ENCODE results near the gene NRTN. TPM values are rescaled to one million over a fixed set of nuclear protein-coding genes. Genes with fewer than 3 reads are reported as not detected.

The NRTN gene
- total RNA-seq, 1 donor from 2014 or later, result 0.85 TPM

DNA sequence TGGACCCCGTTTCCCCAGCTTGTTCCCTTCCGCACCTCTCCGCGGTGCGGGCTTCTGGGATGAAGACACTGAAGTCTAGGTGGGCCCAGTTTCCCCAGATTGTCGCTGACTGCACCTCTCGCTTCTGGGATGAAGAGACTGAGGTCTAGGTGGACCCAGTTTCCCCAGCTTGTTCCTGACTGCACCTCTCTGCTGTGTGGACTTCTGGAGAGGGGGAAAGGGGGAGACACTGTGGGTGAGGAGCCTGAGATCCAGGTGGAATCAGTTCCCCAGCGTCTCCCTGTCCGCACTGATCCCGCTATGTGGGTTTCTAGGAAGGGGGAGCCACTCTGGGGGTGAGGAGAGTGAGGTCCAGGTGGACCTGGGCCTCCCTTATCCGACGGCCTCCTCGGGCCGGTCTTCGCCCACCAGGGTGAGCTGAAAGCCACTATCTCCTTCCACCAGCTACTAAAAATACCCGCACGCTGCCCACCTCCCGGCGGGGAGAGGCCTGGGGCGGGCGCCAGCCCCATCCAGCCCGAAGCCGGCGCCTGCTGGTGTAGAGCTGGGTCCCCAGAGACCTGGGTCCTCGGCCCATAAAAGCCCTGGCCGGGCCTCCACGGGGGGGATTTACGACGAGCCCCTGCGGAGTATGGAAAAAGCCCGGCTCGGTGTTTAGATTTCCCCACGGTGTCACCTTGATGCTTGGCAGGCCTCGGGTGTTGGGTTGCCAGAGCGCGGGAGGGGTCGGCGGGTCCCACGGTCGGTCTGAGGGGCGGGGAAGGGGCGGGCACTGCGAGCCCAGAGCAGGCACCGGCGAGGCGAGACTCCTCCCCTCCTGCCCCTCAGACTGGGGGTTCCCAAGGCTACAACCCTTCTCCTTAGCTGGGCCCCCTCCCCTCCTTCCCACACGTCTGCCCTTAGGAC is 24.0 kb downstream of the NRTN start:
- peak overlapping the region; percentile 54 to 61 for H3K4me3 ChIP-seq
- peak overlapping the region in 1 of 2 donors; percentile 25 for H3K27ac ChIP-seq
- H3K4me1 ChIP-seq, result peaks cover 0 to 5% of the 10 kb centered on the region in 2 donors
- intact Hi-C loops (cut with DNase I), result no loop called here
- H3K27me3 ChIP-seq, result peaks cover 10% of the 10 kb centered on the region
- H3K36me3 ChIP-seq, result no peaks in the 10 kb centered on the region
- H3K9me3 ChIP-seq, result no peaks in the 10 kb centered on the region
- DNase-seq (ENCODE audit: low spot score in 2 of 2), result no peak
- TF ChIP-seq, protein P1, sequence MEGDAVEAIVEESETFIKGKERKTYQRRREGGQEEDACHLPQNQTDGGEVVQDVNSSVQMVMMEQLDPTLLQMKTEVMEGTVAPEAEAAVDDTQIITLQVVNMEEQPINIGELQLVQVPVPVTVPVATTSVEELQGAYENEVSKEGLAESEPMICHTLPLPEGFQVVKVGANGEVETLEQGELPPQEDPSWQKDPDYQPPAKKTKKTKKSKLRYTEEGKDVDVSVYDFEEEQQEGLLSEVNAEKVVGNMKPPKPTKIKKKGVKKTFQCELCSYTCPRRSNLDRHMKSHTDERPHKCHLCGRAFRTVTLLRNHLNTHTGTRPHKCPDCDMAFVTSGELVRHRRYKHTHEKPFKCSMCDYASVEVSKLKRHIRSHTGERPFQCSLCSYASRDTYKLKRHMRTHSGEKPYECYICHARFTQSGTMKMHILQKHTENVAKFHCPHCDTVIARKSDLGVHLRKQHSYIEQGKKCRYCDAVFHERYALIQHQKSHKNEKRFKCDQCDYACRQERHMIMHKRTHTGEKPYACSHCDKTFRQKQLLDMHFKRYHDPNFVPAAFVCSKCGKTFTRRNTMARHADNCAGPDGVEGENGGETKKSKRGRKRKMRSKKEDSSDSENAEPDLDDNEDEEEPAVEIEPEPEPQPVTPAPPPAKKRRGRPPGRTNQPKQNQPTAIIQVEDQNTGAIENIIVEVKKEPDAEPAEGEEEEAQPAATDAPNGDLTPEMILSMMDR (IDR thresholded peaks at IDR 0.05), result no peak

DNA sequence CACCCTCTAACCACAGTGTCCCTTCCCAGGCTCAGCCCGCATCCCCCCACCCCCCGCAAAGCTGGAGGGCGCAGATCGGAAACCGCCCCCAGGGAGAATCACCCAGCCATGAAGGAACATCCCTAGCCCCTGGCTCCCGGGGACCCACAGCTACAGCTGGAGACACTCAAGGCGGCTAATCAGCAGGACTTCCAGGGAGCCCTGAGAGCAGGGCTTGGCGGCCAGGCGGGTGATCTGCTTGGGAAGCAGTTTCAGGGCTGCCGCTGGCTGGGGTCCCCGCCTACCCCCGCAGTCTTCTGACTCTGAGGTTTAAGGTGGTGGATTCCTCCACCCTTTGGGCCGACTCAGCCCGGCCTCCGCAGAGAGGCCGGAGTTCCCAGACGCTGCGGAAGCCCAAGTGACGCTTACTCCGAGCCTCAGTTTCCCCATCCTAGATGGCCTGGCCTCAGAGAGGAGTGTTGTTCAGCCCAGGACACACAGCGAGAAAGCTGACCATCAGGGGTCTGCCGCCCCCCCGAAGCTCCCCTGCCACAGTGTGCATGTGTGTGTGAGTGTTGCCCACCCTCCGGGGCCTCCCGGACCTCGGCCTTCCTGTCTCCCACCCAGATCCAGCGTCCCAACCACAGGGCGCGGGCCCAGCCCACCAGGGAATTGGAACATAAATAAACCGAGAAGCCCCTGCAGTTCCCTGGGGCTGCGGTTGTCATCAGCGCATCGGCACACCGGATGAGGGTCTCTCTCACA is 24.9 kb downstream of the NRTN start:
- H3K27ac ChIP-seq, result no peak overlapping the region
- no peak for DNase-seq (ENCODE audit: low spot score in 2 of 2)
- no peaks in the 10 kb centered on the region for H3K36me3 ChIP-seq
- H3K27me3 ChIP-seq, result peaks cover 10% of the 10 kb centered on the region
- H3K9me3 ChIP-seq, result no peaks in the 10 kb centered on the region
- peak overlapping the region in 1 of 2 donors; percentile 61 for H3K4me3 ChIP-seq
- TF ChIP-seq, protein P1 (IDR thresholded peaks at IDR 0.05), result no peak
- intact Hi-C loops (cut with DNase I), result no loop called here
- H3K4me1 ChIP-seq, result peaks cover 0 to 5% of the 10 kb centered on the region in 2 donors

DNA sequence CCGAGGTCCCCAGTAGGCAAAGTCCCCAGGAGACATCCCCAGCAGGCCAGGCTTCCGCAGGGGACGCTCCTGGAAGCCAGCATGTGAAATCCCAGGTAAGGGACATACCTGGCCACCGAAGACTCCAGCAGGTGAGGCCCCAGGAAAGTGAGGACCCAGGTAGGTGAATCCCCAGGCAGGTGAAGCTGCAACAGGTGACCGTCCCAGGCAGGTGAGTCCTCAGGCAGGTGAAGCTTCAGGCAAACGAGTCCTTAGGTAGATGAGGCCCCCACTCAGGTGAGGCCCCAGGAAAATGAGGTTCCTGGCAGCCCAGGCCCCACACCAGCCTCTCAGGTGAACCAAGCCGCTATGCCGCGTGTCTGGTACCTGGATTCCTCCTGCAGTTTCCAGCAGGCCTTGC is 26.3 kb downstream of the NRTN start:
- intact Hi-C loops (cut with DNase I), result no loop called here
- H3K4me1 ChIP-seq, result peaks cover 0 to 5% of the 10 kb centered on the region in 2 donors
- no peak overlapping the region for H3K4me3 ChIP-seq
- H3K27me3 ChIP-seq, result peaks cover 10% of the 10 kb centered on the region
- no peaks in the 10 kb centered on the region for H3K36me3 ChIP-seq
- no peaks in the 10 kb centered on the region for H3K9me3 ChIP-seq
- TF ChIP-seq, protein P1 (IDR thresholded peaks at IDR 0.05), result no peak
- DNase-seq (ENCODE audit: low spot score in 2 of 2), result no peak
- no peak overlapping the region for H3K27ac ChIP-seq

DNA sequence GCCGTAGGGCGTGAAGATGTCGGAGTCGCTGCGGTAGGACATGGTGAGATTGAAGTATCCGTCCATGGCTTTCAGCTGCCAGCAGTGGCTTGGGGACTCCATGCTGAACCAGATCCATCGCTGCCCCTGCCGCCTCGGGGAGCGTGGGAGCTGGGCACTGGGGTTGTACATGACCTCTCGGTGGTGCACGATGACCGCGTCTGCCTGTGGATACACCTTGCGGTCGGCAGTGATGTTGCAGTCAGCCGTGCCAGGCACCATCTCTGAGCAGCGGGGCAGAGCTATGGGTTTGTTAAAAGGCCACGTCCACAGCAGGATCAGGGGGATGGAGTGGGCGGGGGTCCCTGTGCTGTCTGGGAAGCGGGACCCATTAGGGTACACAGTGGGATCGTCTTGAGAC is 27.2 kb downstream of the NRTN start:
- no peak for DNase-seq (ENCODE audit: low spot score in 2 of 2)
- no peak overlapping the region for H3K27ac ChIP-seq
- H3K4me1 ChIP-seq, result peaks cover 0 to 5% of the 10 kb centered on the region in 2 donors
- TF ChIP-seq, protein P1 (IDR thresholded peaks at IDR 0.05), result no peak
- no peaks in the 10 kb centered on the region for H3K36me3 ChIP-seq
- H3K4me3 ChIP-seq, result no peak overlapping the region
- H3K9me3 ChIP-seq, result no peaks in the 10 kb centered on the region
- peaks cover 10% of the 10 kb centered on the region for H3K27me3 ChIP-seq
- intact Hi-C loops (cut with DNase I), result no loop called here

DNA sequence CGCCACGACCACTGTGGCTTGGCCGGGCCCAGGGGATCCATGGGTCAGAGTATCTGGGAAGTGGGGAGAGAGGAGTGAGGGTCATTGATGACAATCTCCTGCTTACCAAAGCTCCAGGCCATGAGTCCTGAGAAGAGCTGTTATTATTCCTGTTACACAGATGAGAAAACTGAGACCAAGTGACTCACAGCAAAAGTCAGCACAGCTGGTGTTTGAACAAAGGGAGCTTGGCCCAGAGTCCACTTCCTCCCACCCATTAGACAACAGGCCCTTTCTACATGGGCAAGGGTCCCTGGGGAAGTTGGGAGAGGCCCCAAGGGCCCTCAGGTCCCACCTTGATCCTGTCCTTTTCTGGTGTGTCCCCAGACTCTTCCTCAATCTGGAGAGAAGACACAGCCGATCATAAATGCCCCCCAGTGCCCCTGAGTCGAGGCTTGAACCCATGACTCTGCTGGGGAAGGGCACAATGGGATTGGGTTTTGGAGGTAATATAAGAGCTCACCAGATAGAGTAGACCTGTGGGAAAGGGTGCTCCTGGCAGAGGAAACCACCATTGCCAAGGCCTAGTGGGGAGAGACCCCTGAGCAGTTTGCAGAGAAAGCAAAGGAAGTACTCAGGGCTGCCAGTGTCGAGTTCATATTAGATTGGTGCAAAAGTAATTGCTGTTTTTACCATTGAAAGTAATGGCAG is 27.8 kb downstream of the NRTN start:
- no peak overlapping the region for H3K4me3 ChIP-seq
- peaks cover 10% of the 10 kb centered on the region for H3K27me3 ChIP-seq
- H3K36me3 ChIP-seq, result no peaks in the 10 kb centered on the region
- TF ChIP-seq, protein P1 (IDR thresholded peaks at IDR 0.05), result no peak
- DNase-seq (ENCODE audit: low spot score in 2 of 2), result no peak
- intact Hi-C loops (cut with DNase I), result no loop called here
- H3K9me3 ChIP-seq, result no peaks in the 10 kb centered on the region
- H3K4me1 ChIP-seq, result peaks cover 0 to 5% of the 10 kb centered on the region in 2 donors
- H3K27ac ChIP-seq, result no peak overlapping the region
